ENCODE measurements around the gene P2RX1. TPM values are rescaled to one million over a fixed set of nuclear protein-coding genes. Genes with fewer than 3 reads are reported as not detected.
A peak's percentile ranks its signal among the peaks of the same experiment; 100 is the strongest.

The P2RX1 gene
- total RNA-seq, 1 donor from 2014 or later: 0.19 TPM

- no peaks in the 10 kb centered on the region for H3K36me3 Mint-ChIP-seq (ENCODE audit: insufficient read depth)
- DNase-seq (ENCODE audit: low spot score, unreplicated experiment): no peak
- no peaks in the 10 kb centered on the region for H3K9me3 Mint-ChIP-seq (ENCODE audit: low read depth)
- no peak overlapping the region for H3K27ac Mint-ChIP-seq
- peaks cover 16% of the 10 kb centered on the region for H3K4me1 Mint-ChIP-seq (ENCODE audit: low read depth)
- TF ChIP-seq CTCF (IDR thresholded peaks at IDR 0.05; ENCODE audit: unreplicated experiment): no peak
- H3K4me3 Mint-ChIP-seq (ENCODE audit: low read depth): peak overlapping the region; percentile 50
- peaks cover 51% of the 10 kb centered on the region for H3K27me3 Mint-ChIP-seq
Measured at GRCh38 chr17:3962965-3963236, 46.6 kb upstream of the P2RX1 start.

GRCh38 chr17:3962217-3962964 lies 46.1 kb upstream of the P2RX1 start:
- H3K27ac Mint-ChIP-seq: no peak overlapping the region
- H3K9me3 Mint-ChIP-seq (ENCODE audit: low read depth): no peaks in the 10 kb centered on the region
- peaks cover 16% of the 10 kb centered on the region for H3K4me1 Mint-ChIP-seq (ENCODE audit: low read depth)
- peak overlapping the region; percentile 50 for H3K4me3 Mint-ChIP-seq (ENCODE audit: low read depth)
- H3K36me3 Mint-ChIP-seq (ENCODE audit: insufficient read depth): no peaks in the 10 kb centered on the region
- H3K27me3 Mint-ChIP-seq: peaks cover 49% of the 10 kb centered on the region
- DNase-seq (ENCODE audit: low spot score, unreplicated experiment): no peak
- no peak for TF ChIP-seq CTCF (IDR thresholded peaks at IDR 0.05; ENCODE audit: unreplicated experiment)

GRCh38 chr17:3961564-3962047 lies 45.3 kb upstream of the P2RX1 start:
- H3K9me3 Mint-ChIP-seq (ENCODE audit: low read depth): no peaks in the 10 kb centered on the region
- TF ChIP-seq CTCF (IDR thresholded peaks at IDR 0.05; ENCODE audit: unreplicated experiment): no peak
- no peak overlapping the region for H3K27ac Mint-ChIP-seq
- no peaks in the 10 kb centered on the region for H3K36me3 Mint-ChIP-seq (ENCODE audit: insufficient read depth)
- peaks cover 49% of the 10 kb centered on the region for H3K27me3 Mint-ChIP-seq
- H3K4me3 Mint-ChIP-seq (ENCODE audit: low read depth): no peak overlapping the region
- no peak for DNase-seq (ENCODE audit: low spot score, unreplicated experiment)
- H3K4me1 Mint-ChIP-seq (ENCODE audit: low read depth): peaks cover 18% of the 10 kb centered on the region

- Mint-ChIP-seq H3K27ac (peak overlapping the region; percentile 42), H3K9me3 (ENCODE audit: low read depth) (no peaks in the 10 kb centered on the region), H3K27me3 (peaks cover 49% of the 10 kb centered on the region), H3K36me3 (ENCODE audit: insufficient read depth) (no peaks in the 10 kb centered on the region), H3K4me1 (ENCODE audit: low read depth) (peaks cover 17% of the 10 kb centered on the region), H3K4me3 (ENCODE audit: low read depth) (no peak overlapping the region)
- no peak for TF ChIP-seq CTCF (IDR thresholded peaks at IDR 0.05; ENCODE audit: unreplicated experiment)
- DNase-seq (ENCODE audit: low spot score, unreplicated experiment): no peak
Measured at GRCh38 chr17:3960764-3961163, 44.5 kb upstream of the P2RX1 start.

GRCh38 chr17:3959921-3960601 lies 43.8 kb upstream of the P2RX1 start:
- H3K9me3 Mint-ChIP-seq (ENCODE audit: low read depth): no peaks in the 10 kb centered on the region
- H3K4me1 Mint-ChIP-seq (ENCODE audit: low read depth): peaks cover 16% of the 10 kb centered on the region
- H3K36me3 Mint-ChIP-seq (ENCODE audit: insufficient read depth): no peaks in the 10 kb centered on the region
- no peak for TF ChIP-seq CTCF (IDR thresholded peaks at IDR 0.05; ENCODE audit: unreplicated experiment)
- peak overlapping the region; percentile 77 for H3K27ac Mint-ChIP-seq
- DNase-seq (ENCODE audit: low spot score, unreplicated experiment): no peak
- peaks cover 43% of the 10 kb centered on the region for H3K27me3 Mint-ChIP-seq
- no peak overlapping the region for H3K4me3 Mint-ChIP-seq (ENCODE audit: low read depth)

All from progenitor cell of endocrine pancreas (in vitro differentiated cells).